K562 (cell line): Measurements from ENCODE around the gene TCF12. TPM values are rescaled to one million over a fixed set of nuclear protein-coding genes. Genes with fewer than 3 reads are reported as not detected.

ENCODE experiments used
- ATAC-seq: fragments of 200-7000 bp; cut with Tn5 transposase; 3 replicates; pipeline ENCODE4 v1.9.1; 2020; ENCODE audit warnings: moderate library complexity
- BruUV-seq: library from RNA; stranded (reverse); fragments of 400-500 nt; replicated peaks from 2 replicates; lab custom pipeline; 2021; lab: Mats Ljungman, UMichigan
- CTCF ChIA-PET: fragments of 300-600 bp; formaldehyde crosslinking; extraction: SDS; loops from one replicate; lab custom pipeline; 2021; ENCODE audit warnings: low intra/inter-chr PET ratio; lab: Yijun Ruan, JAX
- POLR2A ChIA-PET: fragments of 300-600, 350-650 bp; sonication (Branson Sonifier 250); formaldehyde crosslinking; extraction: SDS; loops from one replicate; lab custom pipeline; 2021; ENCODE audit warnings: antibody characterized with exemption, inconsistent platforms; lab: Yijun Ruan, JAX
- DNase-seq, 4 experiments: peaks; one replicate each; pipeline versions ENCODE4 v3.0.0 to v3.0.0-alpha.2; 2011 to 2018; ENCODE audit warnings: low spot score in 3 of 4, mixed read lengths in 3 of 4; ENCODE audit errors: extremely low read depth in 1 of 4
- FAIRE-seq: peaks from 2 replicates; lab custom pipeline; 2011; peaks lifted over from hg19 to GRCh38; lab: Jason Lieb, UNC
- H2AFZ ChIP-seq: 2 replicates; pipeline ENCODE4 v1.6.0; 2011; ENCODE audit warnings: low read depth, low read length, control low read depth, inconsistent platforms
- H3K27ac ChIP-seq: fragments of 200-600 bp; 3 replicates; pipeline ENCODE4 v1.8.0; 2011; ENCODE audit warnings: low read depth, mild to moderate bottlenecking, control low read depth, inconsistent platforms, low read length, moderate library complexity, mixed read lengths; ENCODE audit errors: extremely low read depth
- H3K27me3 ChIP-seq, 2 experiments: fragments of 300-600 bp in 1 of 2; 2 replicates in 1 of 2; 3 replicates in 1 of 2; pipeline versions ENCODE4 v1.6.0 to v1.8.0; 2011; ENCODE audit warnings: inconsistent platforms in 2 of 2, low read length in 2 of 2, mild to moderate bottlenecking in 1 of 2, mixed read lengths in 1 of 2, moderate library complexity in 1 of 2; ENCODE audit not compliant: control insufficient read depth in 2 of 2, insufficient read depth in 2 of 2
- H3K36me3 ChIP-seq: fragments of 300-600 bp; 3 replicates; pipeline ENCODE4 v1.8.0; 2011; ENCODE audit warnings: mild to moderate bottlenecking, low read length, inconsistent platforms; ENCODE audit not compliant: control insufficient read depth, insufficient read depth
- H3K4me1 ChIP-seq, 2 experiments: fragments of 200-600 bp in 1 of 2; replicated peaks in 1 of 2; 2 replicates in 1 of 2; 3 replicates in 1 of 2; pipeline versions ENCODE4 v1.5.1 to v1.8.0; 2011; ENCODE audit warnings: inconsistent platforms in 2 of 2, low read length in 2 of 2, mild to moderate bottlenecking in 1 of 2, mixed read lengths in 1 of 2, moderate library complexity in 1 of 2; ENCODE audit not compliant: control insufficient read depth in 2 of 2, insufficient read depth in 2 of 2
- H3K4me2 ChIP-seq: 2 replicates; pipeline ENCODE4 v1.6.1; 2011; ENCODE audit warnings: low read length, control low read depth, inconsistent platforms, mixed read lengths; ENCODE audit not compliant: insufficient read depth
- H3K4me3 ChIP-seq: fragments of 200-600 bp; sonication (generic), shearing (Covaris generic); 2 replicates; pipeline ENCODE4 v1.5.1; 2016; ENCODE audit warnings: control low read depth, inconsistent platforms
- H3K79me2 ChIP-seq: fragments of 200-600 bp; 3 replicates; pipeline ENCODE4 v1.8.0; 2011; ENCODE audit warnings: low read length, inconsistent platforms; ENCODE audit not compliant: control insufficient read depth, insufficient read depth
- H3K9ac ChIP-seq, 2 experiments: 2 replicates each; pipeline versions ENCODE4 v1.6.0 to v1.6.1; 2011; ENCODE audit warnings: low read depth in 2 of 2, low read length in 2 of 2, control low read depth in 1 of 2, inconsistent platforms in 1 of 2, mild to moderate bottlenecking in 1 of 2, mixed read lengths in 1 of 2; ENCODE audit not compliant: insufficient read depth in 1 of 2
- H3K9me1 ChIP-seq: one replicate; pipeline ENCODE4 v1.6.0; 2011; ENCODE audit warnings: inconsistent platforms, mild to moderate bottlenecking, low read length, moderate library complexity; ENCODE audit not compliant: control insufficient read depth, insufficient read depth
- H3K9me3 ChIP-seq: replicated peaks from 2 replicates; pipeline ENCODE4 v1.5.1; 2011; ENCODE audit warnings: low read depth, low read length, inconsistent platforms; ENCODE audit not compliant: control insufficient read depth, insufficient read depth
- H4K20me1 ChIP-seq: replicated peaks from 2 replicates; pipeline ENCODE4 v1.6.1; 2011; ENCODE audit warnings: low read length, inconsistent platforms, mixed read lengths; ENCODE audit not compliant: control insufficient read depth, insufficient read depth
- C11orf30 ChIP-seq: fragments of 450-650 bp; IDR thresholded peaks from 2 replicates; pipeline ENCODE4 v1.6.1; 2016; ENCODE audit warnings: low read depth, mild to moderate bottlenecking
- CREBBP ChIP-seq: IDR thresholded peaks from one replicate; pipeline ENCODE4 v1.6.1; 2012; ENCODE audit warnings: low read depth, mild to moderate bottlenecking, control low read depth, inconsistent platforms, low read length
- CSDE1 ChIP-seq, 2 experiments: fragments of 450-650 bp; IDR thresholded peaks; 2 replicates each; pipeline ENCODE4 v1.6.1; 2016; ENCODE audit warnings: mild to moderate bottlenecking in 1 of 2
- DNMT1 ChIP-seq: fragments of 450-650 bp; IDR thresholded peaks from 2 replicates; pipeline ENCODE4 v1.6.1; 2016; ENCODE audit warnings: antibody characterized with exemption, mild to moderate bottlenecking
- ERF ChIP-seq: fragments of 450-650 bp; formaldehyde crosslinking; IDR thresholded peaks from 2 replicates; pipeline ENCODE4 v1.4.0; 2020; ENCODE audit warnings: mild to moderate bottlenecking, mixed read lengths
- ESRRB ChIP-seq: fragments of 250-450 bp; sonication (Bioruptor Pico); IDR thresholded peaks from 2 replicates; pipeline ENCODE4 v1.5.0; 2020; ENCODE audit warnings: mild to moderate bottlenecking, moderate library complexity, borderline replicate concordance
- KDM2B ChIP-seq: fragments of 250-450 bp; sonication (Bioruptor Pico); IDR thresholded peaks from 2 replicates; pipeline ENCODE4 v1.8.0; 2021; ENCODE audit warnings: mild to moderate bottlenecking, moderate library complexity
- L3MBTL2 ChIP-seq: fragments of 450-650 bp; IDR thresholded peaks from 2 replicates; pipeline ENCODE4 v1.6.1; 2016; ENCODE audit warnings: mild to moderate bottlenecking, moderate library complexity
- NFATC3 ChIP-seq: fragments of 450-650 bp; IDR thresholded peaks from 2 replicates; pipeline ENCODE4 v1.6.1; 2017; ENCODE audit warnings: mild to moderate bottlenecking
- NFYB ChIP-seq: IDR thresholded peaks from 2 replicates; pipeline ENCODE4 v1.6.1; 2011; ENCODE audit warnings: mild to moderate bottlenecking, moderate library complexity; ENCODE audit not compliant: insufficient read length; ENCODE audit errors: extremely low read depth
- OTX1 ChIP-seq: fragments of 450-650 bp; formaldehyde crosslinking; IDR thresholded peaks from 2 replicates; pipeline ENCODE4 v1.4.0; 2022; ENCODE audit warnings: mild to moderate bottlenecking
- POLR3G ChIP-seq: IDR thresholded peaks from 2 replicates; pipeline ENCODE4 v1.6.1; 2011; ENCODE audit not compliant: insufficient read length, insufficient replicate concordance; ENCODE audit errors: extremely low read depth
- POU5F1 ChIP-seq: fragments of 150-350 bp; IDR thresholded peaks from 2 replicates; pipeline ENCODE4 v1.6.1; 2014; ENCODE audit warnings: borderline replicate concordance, low read length, low read depth, mild to moderate bottlenecking; ENCODE audit not compliant: partially characterized antibody
- SOX6 ChIP-seq: fragments of 450-650 bp; IDR thresholded peaks from 2 replicates; pipeline ENCODE4 v1.6.1; 2014; ENCODE audit warnings: mild to moderate bottlenecking
- TGIF2 ChIP-seq: sonication (generic); formaldehyde crosslinking; IDR thresholded peaks from 2 replicates; pipeline ENCODE4 v1.8.1; 2022; ENCODE audit warnings: mild to moderate bottlenecking, missing genetic modification reagents, moderate library complexity
- WGBS: fragments of 100-300 bp; shearing (Covaris generic); methylation state at CpG from one replicate; pipeline ENCODE4 v1.1.6; 2016; ENCODE audit warnings: low coverage, mixed read lengths; ENCODE audit not compliant: insufficient coverage; ENCODE audit errors: missing lambda C conversion rate; 5-methylcytosine and 5-hydroxymethylcytosine counted together
- in situ Hi-C: fragments of 300-500 bp; cut with MboI; formaldehyde crosslinking; loops from 4 replicates; pipeline ENCODE4 v1.15.0; 2018; ENCODE audit warnings: inconsistent platforms, mixed read lengths
- intact Hi-C: fragments of 100-400 bp; cut with micrococcal nuclease; formaldehyde crosslinking; loops from 2 replicates; pipeline ENCODE4 v1.14.2; 2022
- polyA plus RNA-seq, 8 experiments: library from polyadenylated mRNA; depleted of rRNA in 4 of 8; stranded (reverse) in 5 of 8; unstranded in 3 of 8; fragments of >200 nt; fragmentation: Nextera tagmentation in 2 of 8; fragmentation: Illumina TruSeq in 1 of 8; extraction: Ambion mirVana in 2 of 8; extraction: Trizol in 1 of 8; gene quantifications; 2 replicates each; pipeline versions ENCODE4 v1.2.1 to v1.2.3, GENCODE V29; 2011 to 2014; ENCODE audit warnings: inconsistent platforms in 1 of 8, missing spikeins in 1 of 8
- total RNA-seq, 7 experiments: library from RNA; depleted of rRNA in 6 of 7; stranded (reverse); fragments of >200 nt in 6 of 7; fragmentation: Illumina TruSeq in 2 of 7; extraction: Trizol in 2 of 7; gene quantifications; 2 replicates each; pipeline versions ENCODE4 v1.2.1 to v1.2.3, GENCODE V29; 2011 to 2021; ENCODE audit warnings: low replicate concordance in 1 of 7
- TF ChIP-seq, protein P1 (sequence below): fragments of 250-450 bp; sonication (Bioruptor Pico); IDR thresholded peaks from 2 replicates; pipeline ENCODE4 v1.5.0; 2020; ENCODE audit warnings: mild to moderate bottlenecking
- TF ChIP-seq, protein P2 (sequence below): fragments of 250-450 bp; sonication (Bioruptor Pico); IDR thresholded peaks from 2 replicates; pipeline ENCODE4 v1.8.0; 2021; ENCODE audit warnings: moderate library complexity, mild to moderate bottlenecking, inconsistent platforms
- TF ChIP-seq, protein P3 (sequence below): fragments of 450-650 bp; conservative IDR thresholded peaks from 2 replicates; pipeline ENCODE4 v1.6.1; 2016; ENCODE audit warnings: missing genetic modification characterization, low read depth, mild to moderate bottlenecking, missing compliant biosample characterization, moderate library complexity
- TF ChIP-seq, protein P4 (sequence below): IDR thresholded peaks from 2 replicates; pipeline ENCODE4 v1.6.1; 2011; ENCODE audit warnings: borderline replicate concordance, low read depth, mild to moderate bottlenecking, moderate library complexity, low read length; ENCODE audit not compliant: insufficient read depth, poor library complexity, severe bottlenecking

Gene TCF12
- total and polyA plus RNA-seq, 9 of the 15 experiments (the other 6 are each of a cell fraction or from before 2014, with no cell fraction given) = 10.5 to 132 (median 52.9) TPM

DNA sequence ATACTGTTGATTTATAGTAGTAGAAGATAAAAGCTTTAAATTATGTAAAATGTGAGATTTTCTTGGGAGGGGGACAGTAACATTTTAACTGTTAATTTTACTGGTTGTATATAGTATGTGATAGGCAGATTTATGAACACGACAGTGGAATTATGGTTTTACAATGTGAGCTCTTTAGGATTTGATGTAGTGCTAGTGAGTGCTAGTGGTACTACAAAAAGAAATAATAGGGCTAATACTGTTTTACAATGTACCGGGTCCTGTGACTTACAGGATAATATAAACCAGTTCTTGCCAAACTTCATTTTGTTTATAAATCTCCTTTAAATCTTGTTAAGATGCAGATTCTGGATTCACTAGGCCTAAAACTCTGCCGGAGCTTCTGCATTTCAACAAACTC lies 165.7 kb downstream of the TCF12 start:
- 56% methylated on average over 3 of the region's 3 CpGs for WGBS
- TF ChIP-seq CREBBP (no peak), L3MBTL2 (no peak), KDM2B (CRISPR knock-in tag) (no peak), SOX6 (no peak), C11orf30 (no peak), TGIF2 (no peak), POLR3G (no peak), NFATC3 (no peak), ERF (CRISPR knock-in tag) (no peak), DNMT1 (no peak), CSDE1 (IDR thresholded peaks at IDR 0.05) (no peak), ESRRB (no peak), OTX1 (CRISPR knock-in tag) (no peak), POU5F1 (no peak), NFYB (no peak)
- TF ChIP-seq, protein P1, sequence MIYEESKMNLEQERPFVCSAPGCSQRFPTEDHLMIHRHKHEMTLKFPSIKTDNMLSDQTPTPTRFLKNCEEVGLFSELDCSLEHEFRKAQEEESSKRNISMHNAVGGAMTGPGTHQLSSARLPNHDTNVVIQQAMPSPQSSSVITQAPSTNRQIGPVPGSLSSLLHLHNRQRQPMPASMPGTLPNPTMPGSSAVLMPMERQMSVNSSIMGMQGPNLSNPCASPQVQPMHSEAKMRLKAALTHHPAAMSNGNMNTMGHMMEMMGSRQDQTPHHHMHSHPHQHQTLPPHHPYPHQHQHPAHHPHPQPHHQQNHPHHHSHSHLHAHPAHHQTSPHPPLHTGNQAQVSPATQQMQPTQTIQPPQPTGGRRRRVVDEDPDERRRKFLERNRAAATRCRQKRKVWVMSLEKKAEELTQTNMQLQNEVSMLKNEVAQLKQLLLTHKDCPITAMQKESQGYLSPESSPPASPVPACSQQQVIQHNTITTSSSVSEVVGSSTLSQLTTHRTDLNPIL = no peak
- TF ChIP-seq, protein P2, sequence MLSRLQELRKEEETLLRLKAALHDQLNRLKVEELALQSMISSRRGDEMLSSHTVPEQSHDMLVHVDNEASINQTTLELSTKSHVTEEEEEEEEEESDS = no peak
- TF ChIP-seq, protein P3, sequence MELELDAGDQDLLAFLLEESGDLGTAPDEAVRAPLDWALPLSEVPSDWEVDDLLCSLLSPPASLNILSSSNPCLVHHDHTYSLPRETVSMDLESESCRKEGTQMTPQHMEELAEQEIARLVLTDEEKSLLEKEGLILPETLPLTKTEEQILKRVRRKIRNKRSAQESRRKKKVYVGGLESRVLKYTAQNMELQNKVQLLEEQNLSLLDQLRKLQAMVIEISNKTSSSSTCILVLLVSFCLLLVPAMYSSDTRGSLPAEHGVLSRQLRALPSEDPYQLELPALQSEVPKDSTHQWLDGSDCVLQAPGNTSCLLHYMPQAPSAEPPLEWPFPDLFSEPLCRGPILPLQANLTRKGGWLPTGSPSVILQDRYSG (tag) = no peak
- TF ChIP-seq, protein P4, sequence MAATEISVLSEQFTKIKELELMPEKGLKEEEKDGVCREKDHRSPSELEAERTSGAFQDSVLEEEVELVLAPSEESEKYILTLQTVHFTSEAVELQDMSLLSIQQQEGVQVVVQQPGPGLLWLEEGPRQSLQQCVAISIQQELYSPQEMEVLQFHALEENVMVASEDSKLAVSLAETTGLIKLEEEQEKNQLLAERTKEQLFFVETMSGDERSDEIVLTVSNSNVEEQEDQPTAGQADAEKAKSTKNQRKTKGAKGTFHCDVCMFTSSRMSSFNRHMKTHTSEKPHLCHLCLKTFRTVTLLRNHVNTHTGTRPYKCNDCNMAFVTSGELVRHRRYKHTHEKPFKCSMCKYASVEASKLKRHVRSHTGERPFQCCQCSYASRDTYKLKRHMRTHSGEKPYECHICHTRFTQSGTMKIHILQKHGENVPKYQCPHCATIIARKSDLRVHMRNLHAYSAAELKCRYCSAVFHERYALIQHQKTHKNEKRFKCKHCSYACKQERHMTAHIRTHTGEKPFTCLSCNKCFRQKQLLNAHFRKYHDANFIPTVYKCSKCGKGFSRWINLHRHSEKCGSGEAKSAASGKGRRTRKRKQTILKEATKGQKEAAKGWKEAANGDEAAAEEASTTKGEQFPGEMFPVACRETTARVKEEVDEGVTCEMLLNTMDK = no peak
- DNase-seq = no peak
- in situ Hi-C loops (no loop called here), intact Hi-C loops (no loop called here)
- no peak for ATAC-seq
- H4K20me1 ChIP-seq = no peaks in the 10 kb centered on the region
- peaks cover 33% of the 10 kb centered on the region for H3K79me2 ChIP-seq
- H3K4me3 ChIP-seq = no peak overlapping the region
- H3K9me3 ChIP-seq = no peaks in the 10 kb centered on the region
- H3K9ac ChIP-seq = no peak overlapping the region
- CTCF ChIA-PET = no interaction called here
- peaks cover 0 to 18% of the 10 kb centered on the region in 2 experiments; a peak in 3 of 5 replicates for H3K4me1 ChIP-seq
- no peak overlapping the region for H2AFZ ChIP-seq
- H3K27ac ChIP-seq = no peak overlapping the region
- H3K27me3 ChIP-seq = no peaks in the 10 kb centered on the region
- no peaks in the 10 kb centered on the region; the same call in 2 of the 3 replicates for H3K36me3 ChIP-seq
- no peaks in the 10 kb centered on the region for H3K9me1 ChIP-seq
- FAIRE-seq = no peak
- POLR2A ChIA-PET = no interaction called here
- H3K4me2 ChIP-seq = no peak overlapping the region
- no TSS peak for BruUV-seq
